Ovary (tissue), 9 donors: ENCODE data around the gene DMAC2. TPM values are rescaled to one million over a fixed set of nuclear protein-coding genes. Genes with fewer than 3 reads are reported as not detected.
A peak's percentile ranks its signal among the peaks of the same experiment; 100 is the strongest.

Experiments used
- DNase-seq, 5 donors: peaks; one replicate each; pipeline ENCODE4 v3.0.0-alpha.2; 2019 to 2020
- H3K27ac ChIP-seq, 2 donors: fragments of 200-600 bp; one replicate each; pipeline versions ENCODE4 v1.5.1 to v1.8.0; 2019 to 2022
- H3K27me3 ChIP-seq: fragments of 200-600 bp; one replicate; pipeline ENCODE4 v1.8.0; 2022
- H3K36me3 ChIP-seq: fragments of 200-600 bp; sonication (generic); one replicate; pipeline ENCODE4 v1.5.1; 2019
- H3K4me1 ChIP-seq: one replicate; pipeline ENCODE4 v1.8.1; 2013; ENCODE audit warnings: mild to moderate bottlenecking, moderate library complexity; ENCODE audit not compliant: insufficient read depth
- H3K4me3 ChIP-seq: fragments of 200-600 bp; sonication (generic); one replicate; pipeline ENCODE4 v1.5.1; 2017
- H3K9me3 ChIP-seq, 2 donors: fragments of 200-600 bp in 1 of 2; sonication (generic) in 1 of 2; one replicate each; pipeline versions ENCODE4 v1.5.1 to v1.8.1; 2013 to 2019; ENCODE audit warnings: mild to moderate bottlenecking in 1 of 2, moderate library complexity in 1 of 2
- CTCF ChIP-seq, 3 donors: fragments of 450-650 bp in 2 of 3; fragments of 200-600 bp in 1 of 3; IDR thresholded peaks; one replicate each; pipeline versions ENCODE4 v1.5.1 to v1.8.0; 2016 to 2022; ENCODE audit warnings: antibody characterized with exemption in 3 of 3, mild to moderate bottlenecking in 1 of 3
- EP300 ChIP-seq: sonication (generic); formaldehyde crosslinking; IDR thresholded peaks from one replicate; pipeline ENCODE4 v1.6.1; 2017; ENCODE audit warnings: antibody characterized with exemption
- POLR2A ChIP-seq: fragments of 450-650 bp; IDR thresholded peaks from one replicate; pipeline ENCODE4 v1.6.1; 2017; ENCODE audit warnings: antibody characterized with exemption, mild to moderate bottlenecking, moderate library complexity
- WGBS, 3 donors: extraction: QIAGEN DNeasy Blood & Tissue Kit in 1 of 3; methylation state at CpG; one replicate each; pipeline versions ENCODE4 v1.1.5 to v1.1.7; 2013 to 2017; 5-methylcytosine and 5-hydroxymethylcytosine counted together
- intact Hi-C, 4 donors: fragments of 100-400 bp; cut with DNase I; formaldehyde crosslinking; loops; one replicate each; pipeline versions ENCODE4 v1.11.0 to v1.15.1; 2022 to 2023
- polyA plus RNA-seq, 2 donors: library from polyadenylated mRNA; stranded (reverse); fragments of 200-250 nt in 1 of 2; fragments of 350-450 nt in 1 of 2; fragmentation: Illumina TruSeq in 1 of 2; extraction: RNeasy Lipid Tissue Mini Kit (QIAGEN cat#74804) in 1 of 2; gene quantifications; one replicate each; pipeline ENCODE4 v1.2.3, GENCODE V29; 2013 to 2014
- total RNA-seq, 7 donors: library from RNA; depleted of rRNA in 2 of 7; stranded (reverse); fragments of >200 nt in 2 of 7; fragmentation: NEBNext Ultra II Directional in 3 of 7; extraction: Animal tissue kit (Norgen Biotek cat#: 25700) in 3 of 7; gene quantifications; one replicate each; pipeline versions ENCODE4 v1.1.0 to v1.2.4, GENCODE V29; 2016 to 2023
- donor health status: DM: no; HTN: no; CAD: no; lungs with moderate emphysema.
- donor health status: DM: no; HTN: no; CAD: no.
- donor health status: Bipolar disorder and iron deficiency.
- donor health status: DM: yes; HTN: yes; CAD: no.
- donor health status: DM: no; HTN: no; CAD: no.
- donor health status: DM: yes; HTN: yes; CAD: no.

The DMAC2 gene
- total and polyA plus RNA-seq, 9 donors: 23.1 to 35.9 (median 31.1) TPM

DNA sequence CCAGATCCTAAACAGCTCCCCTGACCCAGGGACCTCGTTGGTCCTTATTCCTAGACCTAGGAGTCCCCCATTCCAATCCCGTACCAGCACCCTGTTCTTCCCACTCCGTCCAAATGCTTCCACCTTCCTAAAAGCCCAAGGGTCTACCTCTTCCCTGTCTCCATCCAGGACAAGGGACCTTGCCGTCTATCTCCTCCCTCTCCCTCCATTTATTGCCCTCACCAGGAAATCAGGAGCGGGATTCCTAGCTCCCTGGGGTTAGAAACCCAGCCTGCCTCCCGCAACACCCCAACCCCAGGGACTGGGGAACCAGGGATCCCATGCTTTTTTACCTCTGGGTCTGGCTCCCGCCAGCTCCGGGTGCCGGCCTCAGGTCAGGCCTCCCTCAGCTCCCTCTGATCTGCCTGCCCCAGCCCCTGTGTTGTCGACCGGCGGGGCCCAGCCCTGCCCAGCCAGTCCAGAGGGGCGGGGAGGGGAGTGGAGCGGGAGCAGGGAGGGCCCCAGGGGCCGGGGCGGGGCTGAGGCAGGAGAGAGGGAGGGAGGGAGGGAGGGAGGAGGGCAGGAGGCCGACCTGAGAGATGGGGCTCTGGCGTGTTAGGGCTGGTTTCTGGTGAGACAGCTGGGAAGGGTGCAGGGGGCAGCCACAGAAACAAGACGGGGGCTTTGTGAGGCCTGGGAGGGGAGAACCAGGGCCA lies 12.6 kb downstream of the DMAC2 start, which contains the start of gene B3GNT8:
Gene B3GNT8 (minus strand): TSS at position 423 of the 695 bp plus-strand sequence. CDS start 596 bp downstream, outside the sequence.
- H3K36me3 ChIP-seq: no peaks in the 10 kb centered on the region
- 15 to 22% (median 18%) methylated on average over 17 to 19 of the region's 19 CpGs for WGBS, 3 donors
- intact Hi-C loops: no loop called here

DNA sequence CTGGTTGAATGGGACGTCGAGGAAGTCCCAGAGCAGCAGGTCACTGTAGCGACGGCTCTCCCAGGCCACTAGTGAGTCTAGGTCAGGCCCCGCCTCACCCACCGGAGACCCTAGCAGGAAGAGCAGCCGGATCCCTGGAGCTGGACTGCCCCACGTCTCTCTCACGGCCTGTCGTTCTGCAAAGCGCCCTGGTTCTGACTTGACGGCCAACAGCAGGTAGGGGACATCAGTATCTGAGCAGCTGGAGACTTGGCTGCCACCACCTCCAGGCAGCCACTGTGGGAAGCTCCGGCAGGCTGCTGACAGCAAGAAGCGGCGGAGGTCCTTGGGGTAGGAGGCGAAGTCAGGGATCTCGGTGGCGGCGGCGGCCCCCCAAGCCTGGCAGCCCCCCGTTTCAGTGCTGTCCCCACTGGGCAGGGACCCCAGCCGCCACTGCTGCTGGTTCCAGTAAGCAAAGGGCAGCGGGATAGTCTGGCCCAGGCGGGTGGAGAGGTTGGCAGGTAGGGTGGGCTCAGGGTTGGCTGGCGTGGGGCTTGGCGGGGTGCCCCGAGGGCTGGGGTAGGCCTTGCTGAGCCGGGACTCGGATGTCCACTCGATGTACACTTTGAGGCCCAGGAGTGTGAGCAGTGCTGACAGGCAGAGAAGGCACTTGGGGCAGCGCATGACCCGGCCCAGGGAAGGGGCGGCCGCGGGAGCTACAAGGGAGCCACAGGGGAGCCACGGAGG lies 13.4 kb downstream of the DMAC2 start:
- intact Hi-C loops: no loop called here
- no peaks in the 10 kb centered on the region for H3K27me3 ChIP-seq
- peak overlapping the region; percentile 54 for H3K4me3 ChIP-seq
- no peaks in the 10 kb centered on the region for H3K36me3 ChIP-seq
- TF ChIP-seq CTCF (IDR thresholded peaks at IDR 0.05): no peak
- no peak for TF ChIP-seq EP300
- TF ChIP-seq POLR2A: no peak
- peaks cover 6% of the 10 kb centered on the region for H3K4me1 ChIP-seq
- H3K9me3 ChIP-seq: no peaks in the 10 kb centered on the region
- DNase-seq: peak in 4 of 5 donors; percentile 36 to 58 (median 50)
- H3K27ac ChIP-seq: peak overlapping the region; percentile 22 to 68
- WGBS, 3 donors: 82 to 90% (median 83%) methylated on average over 36 of the region's 36 CpGs

More for the DNA sequence above, 12.6 kb downstream of the DMAC2 start, which contains the start of gene B3GNT8:
- peak within 1 kb of the TSS; percentile 22 to 68 for H3K27ac ChIP-seq
- peak; percentile 76 to 86 (median 83) for DNase-seq
- peaks cover 6% of the 10 kb centered on the region for H3K4me1 ChIP-seq
- no peaks in the 10 kb centered on the region for H3K9me3 ChIP-seq
- TF ChIP-seq POLR2A: no peak
- TF ChIP-seq EP300: no peak
- TF ChIP-seq CTCF (IDR thresholded peaks at IDR 0.05): no peak
- H3K27me3 ChIP-seq: no peaks in the 10 kb centered on the region
- peak within 1 kb of the TSS; percentile 54 for H3K4me3 ChIP-seq

DNA sequence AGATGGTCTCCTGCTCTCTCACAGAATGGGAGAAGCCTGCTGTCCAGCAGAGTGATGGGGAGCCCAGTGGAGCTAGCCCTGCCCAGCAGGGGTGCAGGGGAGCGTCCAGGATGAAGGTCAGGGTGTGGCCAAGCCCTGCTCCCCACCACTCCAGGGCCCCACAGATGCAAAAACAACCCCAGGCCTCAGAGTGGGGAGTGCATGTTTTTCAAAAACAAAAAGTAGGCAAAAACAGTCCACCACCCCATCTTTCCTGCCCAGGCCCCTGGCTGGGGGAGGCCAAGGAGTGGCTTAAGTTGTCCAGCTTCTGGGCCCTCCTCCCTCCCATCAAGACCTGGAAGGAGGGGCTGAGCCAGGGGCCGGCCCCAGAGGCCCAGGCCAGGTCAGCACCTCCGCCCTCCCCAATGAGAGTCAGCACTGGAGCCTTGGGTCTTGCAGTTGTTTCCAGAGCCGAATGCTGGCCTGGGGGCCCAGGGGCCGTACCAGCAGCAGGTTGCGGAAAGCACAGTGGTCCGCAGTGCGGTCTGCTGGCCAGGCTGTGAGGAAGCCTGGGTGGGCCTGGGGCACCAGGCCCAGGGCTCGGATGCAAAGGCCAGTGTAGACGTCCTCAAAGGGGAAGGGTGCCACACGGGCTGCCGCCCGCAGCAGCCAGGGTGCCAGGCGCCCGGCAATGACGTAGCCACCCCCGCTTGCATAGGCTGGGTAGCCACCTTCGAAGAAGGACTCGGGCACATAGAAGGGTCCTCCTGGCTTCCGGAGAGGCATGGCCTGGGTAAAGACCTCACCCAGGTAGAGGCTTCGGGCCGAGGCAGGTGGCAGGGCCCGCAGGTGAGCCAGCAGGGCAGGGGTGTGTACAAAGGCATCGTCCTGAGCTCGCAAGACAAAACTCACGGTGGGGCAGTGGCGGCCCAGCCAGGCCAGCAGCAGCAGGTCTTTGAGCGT lies 14.3 kb downstream of the DMAC2 start:
- DNase-seq: no peak
- Histone ChIP-seq H3K36me3 (no peaks in the 10 kb centered on the region), H3K4me1 (peaks cover 6% of the 10 kb centered on the region), H3K4me3 (no peak overlapping the region), H3K9me3 (no peaks in the 10 kb centered on the region), H3K27me3 (no peaks in the 10 kb centered on the region), H3K27ac (no peak overlapping the region)
- no peak for TF ChIP-seq CTCF (IDR thresholded peaks at IDR 0.05)
- TF ChIP-seq EP300: no peak
- TF ChIP-seq POLR2A: no peak
- intact Hi-C loops: no loop called here
- WGBS, 3 donors: 92 to 95% (median 92%) methylated on average over 27 to 28 of the region's 28 CpGs
